Duodenal mucosa (tissue), 2 donors: Measurements from ENCODE around the gene AMIGO3.

ENCODE experiments used
- H3K27ac ChIP-seq: one replicate; pipeline ENCODE4 v1.7.0; 2013; ENCODE audit warnings: low read depth, low read length
- H3K27me3 ChIP-seq, 2 donors: one replicate each; pipeline ENCODE4 v1.7.0; 2013; ENCODE audit warnings: low read length in 2 of 2, control low read depth in 1 of 2; ENCODE audit not compliant: insufficient read depth in 2 of 2, control insufficient read depth in 1 of 2
- H3K36me3 ChIP-seq, 2 donors: one replicate each; pipeline ENCODE4 v1.7.0; 2013; ENCODE audit warnings: low read length in 2 of 2, control low read depth in 1 of 2; ENCODE audit not compliant: insufficient read depth in 2 of 2, control insufficient read depth in 1 of 2
- H3K4me1 ChIP-seq, 2 donors: one replicate each; pipeline ENCODE4 v1.7.0; 2013; ENCODE audit warnings: low read length in 2 of 2, control low read depth in 1 of 2; ENCODE audit not compliant: insufficient read depth in 2 of 2, control insufficient read depth in 1 of 2
- H3K4me3 ChIP-seq, 2 donors: one replicate each; pipeline ENCODE4 v1.7.0; 2013; ENCODE audit warnings: low read length in 2 of 2, low read depth in 1 of 2
- H3K9ac ChIP-seq, 2 donors: one replicate each; pipeline ENCODE4 v1.7.0; 2013; ENCODE audit warnings: low read length in 2 of 2, low read depth in 1 of 2
- H3K9me3 ChIP-seq, 2 donors: one replicate each; pipeline ENCODE4 v1.7.0; 2013; ENCODE audit warnings: low read length in 2 of 2, control low read depth in 1 of 2; ENCODE audit not compliant: control insufficient read depth in 1 of 2

The AMIGO3 gene

GRCh38 chr3:49713336-49714105 is 6.0 kb downstream of the AMIGO3 start:
- Histone ChIP-seq H3K4me3 (no peak overlapping the region), H3K27ac (no peak overlapping the region), H3K4me1 (peaks cover 2 to 4% of the 10 kb centered on the region in 2 donors), H3K9me3 (no peaks in the 10 kb centered on the region), H3K9ac (no peak overlapping the region), H3K36me3 (peaks cover 15 to 38% of the 10 kb centered on the region in 2 donors), H3K27me3 (no peaks in the 10 kb centered on the region)

GRCh38 chr3:49712631-49713317 is 6.7 kb downstream of the AMIGO3 start:
- Histone ChIP-seq H3K36me3 (peaks cover 19 to 43% of the 10 kb centered on the region in 2 donors), H3K9me3 (no peaks in the 10 kb centered on the region), H3K27me3 (no peaks in the 10 kb centered on the region), H3K4me1 (no peaks in the 10 kb centered on the region), H3K27ac (no peak overlapping the region), H3K4me3 (no peak overlapping the region), H3K9ac (no peak overlapping the region)

GRCh38 chr3:49712166-49712565 is 7.3 kb downstream of the AMIGO3 start:
- Histone ChIP-seq H3K27me3 (no peaks in the 10 kb centered on the region), H3K4me3 (no peak overlapping the region), H3K36me3 (peaks cover 19 to 49% of the 10 kb centered on the region in 2 donors), H3K27ac (no peak overlapping the region), H3K9ac (no peak overlapping the region), H3K9me3 (no peaks in the 10 kb centered on the region), H3K4me1 (no peaks in the 10 kb centered on the region)

GRCh38 chr3:49711489-49711888 is 8.0 kb downstream of the AMIGO3 start:
- H3K9ac ChIP-seq = no peak overlapping the region
- no peaks in the 10 kb centered on the region for H3K27me3 ChIP-seq
- H3K36me3 ChIP-seq = peaks cover 19 to 53% of the 10 kb centered on the region in 2 donors
- no peaks in the 10 kb centered on the region for H3K9me3 ChIP-seq
- H3K27ac ChIP-seq = no peak overlapping the region
- H3K4me3 ChIP-seq = no peak overlapping the region
- H3K4me1 ChIP-seq = no peaks in the 10 kb centered on the region

- Histone ChIP-seq H3K4me1 (no peaks in the 10 kb centered on the region), H3K27ac (no peak overlapping the region), H3K9me3 (no peaks in the 10 kb centered on the region), H3K4me3 (no peak overlapping the region), H3K36me3 (peaks cover 14 to 54% of the 10 kb centered on the region in 2 donors), H3K27me3 (no peaks in the 10 kb centered on the region), H3K9ac (no peak overlapping the region)
Observed at GRCh38 chr3:49709852-49710251, 9.6 kb downstream of the AMIGO3 start.

GRCh38 chr3:49707113-49707480 is 12.4 kb downstream of the AMIGO3 start:
- H3K4me1 ChIP-seq = no peaks in the 10 kb centered on the region
- no peaks in the 10 kb centered on the region for H3K27me3 ChIP-seq
- no peak overlapping the region for H3K9ac ChIP-seq
- H3K4me3 ChIP-seq = no peak overlapping the region
- H3K36me3 ChIP-seq = peaks cover 27 to 59% of the 10 kb centered on the region in 2 donors
- no peak overlapping the region for H3K27ac ChIP-seq
- no peaks in the 10 kb centered on the region for H3K9me3 ChIP-seq

- no peaks in the 10 kb centered on the region for H3K27me3 ChIP-seq
- no peaks in the 10 kb centered on the region for H3K4me1 ChIP-seq
- H3K9me3 ChIP-seq = no peaks in the 10 kb centered on the region
- peaks cover 32 to 60% of the 10 kb centered on the region in 2 donors for H3K36me3 ChIP-seq
- H3K27ac ChIP-seq = no peak overlapping the region
- no peak overlapping the region for H3K4me3 ChIP-seq
- H3K9ac ChIP-seq = no peak overlapping the region
Observed at GRCh38 chr3:49706456-49707112, 12.9 kb downstream of the AMIGO3 start.

GRCh38 chr3:49705390-49705960 is 14.0 kb downstream of the AMIGO3 start:
- no peak overlapping the region for H3K9ac ChIP-seq
- no peaks in the 10 kb centered on the region for H3K9me3 ChIP-seq
- H3K27ac ChIP-seq = no peak overlapping the region
- H3K4me3 ChIP-seq = no peak overlapping the region
- H3K4me1 ChIP-seq = no peaks in the 10 kb centered on the region
- H3K36me3 ChIP-seq = peaks cover 41 to 65% of the 10 kb centered on the region in 2 donors
- no peaks in the 10 kb centered on the region for H3K27me3 ChIP-seq

GRCh38 chr3:49704629-49705028 is 14.9 kb downstream of the AMIGO3 start:
- Histone ChIP-seq H3K4me1 (no peaks in the 10 kb centered on the region), H3K27ac (no peak overlapping the region), H3K4me3 (no peak overlapping the region), H3K36me3 (peaks cover 48 to 74% of the 10 kb centered on the region in 2 donors), H3K9ac (no peak overlapping the region), H3K27me3 (no peaks in the 10 kb centered on the region), H3K9me3 (no peaks in the 10 kb centered on the region)

- Histone ChIP-seq H3K9me3 (no peaks in the 10 kb centered on the region), H3K4me1 (no peaks in the 10 kb centered on the region), H3K36me3 (peaks cover 49 to 80% of the 10 kb centered on the region in 2 donors), H3K27me3 (no peaks in the 10 kb centered on the region), H3K4me3 (no peak overlapping the region), H3K27ac (no peak overlapping the region), H3K9ac (no peak overlapping the region)
Observed at GRCh38 chr3:49703956-49704355, 15.5 kb downstream of the AMIGO3 start.
